ENCODE data around the gene KLHL25.

The KLHL25 gene

GRCh38 chr15:85752491-85752961, 42.2 kb downstream of the KLHL25 start:
- Histone ChIP-seq H3K27me3 (ENCODE audit: insufficient read depth, low read length) (no peaks in the 10 kb centered on the region), H3K36me3 (ENCODE audit: insufficient read depth, low read length) (no peaks in the 10 kb centered on the region), H3K4me3 (ENCODE audit: low read depth, low read length) (no peak overlapping the region), H3K79me2 (ENCODE audit: control insufficient read depth, insufficient read depth, low read length, unreplicated experiment) (no peaks in the 10 kb centered on the region), H3K27ac (ENCODE audit: low read depth, low read length) (no peak overlapping the region), H2AFZ (ENCODE audit: low read length, unreplicated experiment) (no peak overlapping the region), H3K4me1 (ENCODE audit: control insufficient read depth, insufficient read depth, low read length, unreplicated experiment) (no peaks in the 10 kb centered on the region)

- Histone ChIP-seq H2AFZ (ENCODE audit: low read length, unreplicated experiment) (no peak overlapping the region), H3K36me3 (ENCODE audit: insufficient read depth, low read length) (0 out of 2 replicates have a peak, but pooled peaks cover under 1% of the 10 kb centered on the region), H3K79me2 (ENCODE audit: control insufficient read depth, insufficient read depth, low read length, unreplicated experiment) (no peaks in the 10 kb centered on the region), H3K27me3 (ENCODE audit: insufficient read depth, low read length) (no peaks in the 10 kb centered on the region), H3K4me1 (ENCODE audit: control insufficient read depth, insufficient read depth, low read length, unreplicated experiment) (no peaks in the 10 kb centered on the region), H3K4me3 (ENCODE audit: low read depth, low read length) (no peak overlapping the region), H3K27ac (ENCODE audit: low read depth, low read length) (no peak overlapping the region)
Observed at GRCh38 chr15:85752124-85752475, 42.6 kb downstream of the KLHL25 start.

GRCh38 chr15:85751291-85752123, 43.2 kb downstream of the KLHL25 start:
- Histone ChIP-seq H3K4me3 (ENCODE audit: low read depth, low read length) (no peak overlapping the region), H3K27me3 (ENCODE audit: insufficient read depth, low read length) (no peaks in the 10 kb centered on the region), H2AFZ (ENCODE audit: low read length, unreplicated experiment) (no peak overlapping the region), H3K27ac (ENCODE audit: low read depth, low read length) (no peak overlapping the region), H3K79me2 (ENCODE audit: control insufficient read depth, insufficient read depth, low read length, unreplicated experiment) (no peaks in the 10 kb centered on the region), H3K36me3 (ENCODE audit: insufficient read depth, low read length) (0 out of 2 replicates have a peak, but pooled peaks cover 3% of the 10 kb centered on the region), H3K4me1 (ENCODE audit: control insufficient read depth, insufficient read depth, low read length, unreplicated experiment) (no peaks in the 10 kb centered on the region)

- no peaks in the 10 kb centered on the region for H3K27me3 ChIP-seq (ENCODE audit: insufficient read depth, low read length)
- no peak overlapping the region for H3K4me3 ChIP-seq (ENCODE audit: low read depth, low read length)
- no peaks in the 10 kb centered on the region for H3K4me1 ChIP-seq (ENCODE audit: control insufficient read depth, insufficient read depth, low read length, unreplicated experiment)
- H3K36me3 ChIP-seq (ENCODE audit: insufficient read depth, low read length) = 0 out of 2 replicates have a peak, but pooled peaks cover 3% of the 10 kb centered on the region
- H3K27ac ChIP-seq (ENCODE audit: low read depth, low read length) = no peak overlapping the region
- no peaks in the 10 kb centered on the region for H3K79me2 ChIP-seq (ENCODE audit: control insufficient read depth, insufficient read depth, low read length, unreplicated experiment)
- H2AFZ ChIP-seq (ENCODE audit: low read length, unreplicated experiment) = no peak overlapping the region
Observed at GRCh38 chr15:85750319-85751290, 44.1 kb downstream of the KLHL25 start.

GRCh38 chr15:85749261-85750151, 45.2 kb downstream of the KLHL25 start:
- H2AFZ ChIP-seq (ENCODE audit: low read length, unreplicated experiment) = no peak overlapping the region
- H3K27me3 ChIP-seq (ENCODE audit: insufficient read depth, low read length) = no peaks in the 10 kb centered on the region
- H3K4me1 ChIP-seq (ENCODE audit: control insufficient read depth, insufficient read depth, low read length, unreplicated experiment) = no peaks in the 10 kb centered on the region
- no peak overlapping the region for H3K27ac ChIP-seq (ENCODE audit: low read depth, low read length)
- no peak overlapping the region for H3K4me3 ChIP-seq (ENCODE audit: low read depth, low read length)
- 0 out of 2 replicates have a peak, but pooled peaks cover 5% of the 10 kb centered on the region for H3K36me3 ChIP-seq (ENCODE audit: insufficient read depth, low read length)
- H3K79me2 ChIP-seq (ENCODE audit: control insufficient read depth, insufficient read depth, low read length, unreplicated experiment) = no peaks in the 10 kb centered on the region

GRCh38 chr15:85748729-85749128, 46.0 kb downstream of the KLHL25 start:
- H2AFZ ChIP-seq (ENCODE audit: low read length, unreplicated experiment) = no peak overlapping the region
- H3K4me3 ChIP-seq (ENCODE audit: low read depth, low read length) = no peak overlapping the region
- no peaks in the 10 kb centered on the region for H3K79me2 ChIP-seq (ENCODE audit: control insufficient read depth, insufficient read depth, low read length, unreplicated experiment)
- H3K36me3 ChIP-seq (ENCODE audit: insufficient read depth, low read length) = 0 out of 2 replicates have a peak, but pooled peaks cover 13% of the 10 kb centered on the region
- H3K4me1 ChIP-seq (ENCODE audit: control insufficient read depth, insufficient read depth, low read length, unreplicated experiment) = no peaks in the 10 kb centered on the region
- H3K27ac ChIP-seq (ENCODE audit: low read depth, low read length) = no peak overlapping the region
- no peaks in the 10 kb centered on the region for H3K27me3 ChIP-seq (ENCODE audit: insufficient read depth, low read length)

- Histone ChIP-seq H3K4me3 (ENCODE audit: low read depth, low read length) (no peak overlapping the region), H3K36me3 (ENCODE audit: insufficient read depth, low read length) (0 out of 2 replicates have a peak, but pooled peaks cover 15% of the 10 kb centered on the region), H3K27me3 (ENCODE audit: insufficient read depth, low read length) (no peaks in the 10 kb centered on the region), H3K4me1 (ENCODE audit: control insufficient read depth, insufficient read depth, low read length, unreplicated experiment) (no peaks in the 10 kb centered on the region), H3K79me2 (ENCODE audit: control insufficient read depth, insufficient read depth, low read length, unreplicated experiment) (no peaks in the 10 kb centered on the region), H2AFZ (ENCODE audit: low read length, unreplicated experiment) (no peak overlapping the region), H3K27ac (ENCODE audit: low read depth, low read length) (no peak overlapping the region)
Observed at GRCh38 chr15:85748176-85748575, 46.5 kb downstream of the KLHL25 start.

GRCh38 chr15:85746641-85747040, 48.1 kb downstream of the KLHL25 start:
- Histone ChIP-seq H3K27me3 (ENCODE audit: insufficient read depth, low read length) (no peaks in the 10 kb centered on the region), H3K27ac (ENCODE audit: low read depth, low read length) (no peak overlapping the region), H2AFZ (ENCODE audit: low read length, unreplicated experiment) (no peak overlapping the region), H3K4me1 (ENCODE audit: control insufficient read depth, insufficient read depth, low read length, unreplicated experiment) (no peaks in the 10 kb centered on the region), H3K4me3 (ENCODE audit: low read depth, low read length) (no peak overlapping the region), H3K79me2 (ENCODE audit: control insufficient read depth, insufficient read depth, low read length, unreplicated experiment) (no peaks in the 10 kb centered on the region), H3K36me3 (ENCODE audit: insufficient read depth, low read length) (0 out of 2 replicates have a peak, but pooled peaks cover 15% of the 10 kb centered on the region)

- H3K4me1 ChIP-seq (ENCODE audit: control insufficient read depth, insufficient read depth, low read length, unreplicated experiment) = no peaks in the 10 kb centered on the region
- H3K27ac ChIP-seq (ENCODE audit: low read depth, low read length) = no peak overlapping the region
- no peaks in the 10 kb centered on the region for H3K79me2 ChIP-seq (ENCODE audit: control insufficient read depth, insufficient read depth, low read length, unreplicated experiment)
- 0 out of 2 replicates have a peak, but pooled peaks cover 15% of the 10 kb centered on the region for H3K36me3 ChIP-seq (ENCODE audit: insufficient read depth, low read length)
- H3K27me3 ChIP-seq (ENCODE audit: insufficient read depth, low read length) = no peaks in the 10 kb centered on the region
- no peak overlapping the region for H3K4me3 ChIP-seq (ENCODE audit: low read depth, low read length)
- H2AFZ ChIP-seq (ENCODE audit: low read length, unreplicated experiment) = no peak overlapping the region
Observed at GRCh38 chr15:85745525-85746150, 49.1 kb downstream of the KLHL25 start.
